Neural cell (in vitro differentiated cells): ENCODE measurements around the gene GABRG3.

Experiments
- CTCF ChIP-seq: fragments of 450-650 bp; IDR thresholded peaks from 2 replicates; pipeline ENCODE4 v1.5.1; 2014; ENCODE audit warnings: antibody characterized with exemption, mild to moderate bottlenecking, moderate library complexity; ENCODE audit not compliant: poor library complexity, severe bottlenecking
- EP300 ChIP-seq: fragments of 450-650 bp; conservative IDR thresholded peaks from 2 replicates; pipeline ENCODE4 v1.6.1; 2014; ENCODE audit warnings: antibody characterized with exemption, mild to moderate bottlenecking, moderate library complexity; ENCODE audit not compliant: poor library complexity, severe bottlenecking
- EZH2 ChIP-seq: fragments of 200-600, 300-800 bp; shearing (Covaris generic), sonication (generic); IDR thresholded peaks from 2 replicates; pipeline ENCODE4 v1.6.1; 2014; ENCODE audit warnings: antibody characterized with exemption, low read length, borderline replicate concordance, mild to moderate bottlenecking; ENCODE audit not compliant: insufficient read depth, poor library complexity, severe bottlenecking
- POLR2AphosphoS5 ChIP-seq: IDR thresholded peaks from 2 replicates; pipeline ENCODE4 v1.6.1; 2012
- REST ChIP-seq: IDR thresholded peaks from 2 replicates; pipeline ENCODE4 v1.6.1; 2012; ENCODE audit warnings: borderline replicate concordance
- SMC3 ChIP-seq: fragments of 450-650 bp; conservative IDR thresholded peaks from 2 replicates; pipeline ENCODE4 v1.6.1; 2014; ENCODE audit warnings: antibody characterized with exemption, mild to moderate bottlenecking, moderate library complexity; ENCODE audit not compliant: poor library complexity
- TAF1 ChIP-seq: IDR thresholded peaks from 2 replicates; pipeline ENCODE4 v1.6.1; 2012; ENCODE audit warnings: low read depth

- no peak for TF ChIP-seq SMC3
- TF ChIP-seq POLR2AphosphoS5, result no peak
- no peak for TF ChIP-seq CTCF
- no peak for TF ChIP-seq EZH2
- TF ChIP-seq EP300, result no peak
- no peak for TF ChIP-seq REST
- no peak for TF ChIP-seq TAF1
Observed at GRCh38 chr15:26996250-26996649, 25.3 kb downstream of the GABRG3 start.
